SK-N-MC (cell line): ENCODE results near the gene ABCB11.

Experiments used
- DNase-seq: peaks from one replicate; pipeline ENCODE4 v3.0.0-alpha.2; 2011; ENCODE audit warnings: low read depth, low spot score
- H3K27ac ChIP-seq: fragments of 200-600 bp; sonication (generic); 2 replicates; pipeline ENCODE4 v1.5.1; 2016; ENCODE audit warnings: mixed run types
- H3K36me3 ChIP-seq: fragments of 200-600 bp; sonication (generic); 2 replicates; pipeline ENCODE4 v1.6.1; 2017; ENCODE audit warnings: antibody characterized with exemption, low read length, mixed read lengths; ENCODE audit not compliant: insufficient read depth
- H3K4me3 ChIP-seq: fragments of 200-600 bp; sonication (generic); 2 replicates; pipeline ENCODE4 v1.5.1; 2016
- H3K9ac ChIP-seq: fragments of 200-600 bp; sonication (generic); 2 replicates; pipeline ENCODE4 v1.8.0; 2017; ENCODE audit warnings: mixed run types, mixed read lengths; ENCODE audit not compliant: insufficient read length
- H3K9me3 ChIP-seq: fragments of 200-600 bp; sonication (generic); 2 replicates; pipeline ENCODE4 v1.6.1; 2017; ENCODE audit warnings: low read depth, mild to moderate bottlenecking, antibody characterized with exemption, low read length, moderate library complexity, mixed read lengths
- EZH2 ChIP-seq: fragments of 200-600 bp; sonication (generic); IDR thresholded peaks from one replicate; pipeline ENCODE4 v1.6.1; 2017; ENCODE audit warnings: antibody characterized with exemption
- FOXP2 ChIP-seq: optimal IDR thresholded peaks from 2 replicates; pipeline ENCODE3; 2011; ENCODE audit warnings: mild to moderate bottlenecking, moderate library complexity; ENCODE audit not compliant: insufficient read depth; ENCODE audit errors: extremely low read length, control extremely low read depth
- POLR2AphosphoS5 ChIP-seq: IDR thresholded peaks from 2 replicates; pipeline ENCODE4 v1.6.1; 2012; ENCODE audit warnings: mild to moderate bottlenecking, low read depth, low read length, borderline replicate concordance

The ABCB11 gene

GRCh38 chr2:168993538-168993937, 37.6 kb downstream of the ABCB11 start:
- no peak for DNase-seq
- no peaks in the 10 kb centered on the region for H3K9me3 ChIP-seq
- no peak overlapping the region for H3K9ac ChIP-seq
- H3K4me3 ChIP-seq: no peak overlapping the region
- no peaks in the 10 kb centered on the region for H3K36me3 ChIP-seq
- TF ChIP-seq EZH2: no peak
- no peak for TF ChIP-seq POLR2AphosphoS5
- TF ChIP-seq FOXP2: no peak
- H3K27ac ChIP-seq: no peak overlapping the region

- no peak for DNase-seq
- no peak overlapping the region for H3K27ac ChIP-seq
- no peak overlapping the region for H3K4me3 ChIP-seq
- no peaks in the 10 kb centered on the region for H3K9me3 ChIP-seq
- TF ChIP-seq EZH2 (no peak), FOXP2 (no peak), POLR2AphosphoS5 (no peak)
- no peak overlapping the region for H3K9ac ChIP-seq
- no peaks in the 10 kb centered on the region for H3K36me3 ChIP-seq
These were observed 38.4 kb downstream of the ABCB11 start for GRCh38 chr2:168992591-168993349.

- H3K9me3 ChIP-seq: no peaks in the 10 kb centered on the region
- no peak overlapping the region for H3K4me3 ChIP-seq
- TF ChIP-seq EZH2 (no peak), POLR2AphosphoS5 (no peak), FOXP2 (no peak)
- H3K27ac ChIP-seq: no peak overlapping the region
- no peak for DNase-seq
- no peaks in the 10 kb centered on the region for H3K36me3 ChIP-seq
- H3K9ac ChIP-seq: no peak overlapping the region
These were observed 39.1 kb downstream of the ABCB11 start for GRCh38 chr2:168992026-168992425.

- no peaks in the 10 kb centered on the region for H3K9me3 ChIP-seq
- H3K36me3 ChIP-seq: no peaks in the 10 kb centered on the region
- TF ChIP-seq FOXP2: no peak
- no peak for TF ChIP-seq POLR2AphosphoS5
- no peak for TF ChIP-seq EZH2
- no peak overlapping the region for H3K27ac ChIP-seq
- H3K4me3 ChIP-seq: no peak overlapping the region
- no peak overlapping the region for H3K9ac ChIP-seq
- no peak for DNase-seq
These were observed 42.4 kb downstream of the ABCB11 start for GRCh38 chr2:168988755-168989154.

- no peaks in the 10 kb centered on the region for H3K36me3 ChIP-seq
- H3K9me3 ChIP-seq: no peaks in the 10 kb centered on the region
- no peak overlapping the region for H3K27ac ChIP-seq
- H3K9ac ChIP-seq: no peak overlapping the region
- no peak for DNase-seq
- no peak overlapping the region for H3K4me3 ChIP-seq
- TF ChIP-seq FOXP2: no peak
- no peak for TF ChIP-seq EZH2
- no peak for TF ChIP-seq POLR2AphosphoS5
These were observed 44.7 kb downstream of the ABCB11 start for GRCh38 chr2:168986398-168986943.

GRCh38 chr2:168981651-168982050, 49.5 kb downstream of the ABCB11 start:
- TF ChIP-seq FOXP2 (no peak), EZH2 (no peak), POLR2AphosphoS5 (no peak)
- Histone ChIP-seq H3K4me3 (no peak overlapping the region), H3K9me3 (no peaks in the 10 kb centered on the region)

GRCh38 chr2:168978461-168978861, 52.7 kb downstream of the ABCB11 start:
- Histone ChIP-seq H3K27ac (no peak overlapping the region), H3K36me3 (no peaks in the 10 kb centered on the region), H3K4me3 (no peak overlapping the region), H3K9ac (no peak overlapping the region), H3K9me3 (no peaks in the 10 kb centered on the region)
- no peak for DNase-seq
- TF ChIP-seq EZH2: no peak

More at GRCh38 chr2:168981651-168982050, 49.5 kb downstream of the ABCB11 start:
- Histone ChIP-seq H3K27ac (no peak overlapping the region), H3K36me3 (no peaks in the 10 kb centered on the region), H3K9ac (no peak overlapping the region)
- no peak for DNase-seq

GRCh38 chr2:168977608-168978007, 53.5 kb downstream of the ABCB11 start:
- H3K4me3 ChIP-seq: no peak overlapping the region
- H3K36me3 ChIP-seq: no peaks in the 10 kb centered on the region
- no peak overlapping the region for H3K9ac ChIP-seq
- H3K27ac ChIP-seq: no peak overlapping the region
- H3K9me3 ChIP-seq: no peaks in the 10 kb centered on the region
- TF ChIP-seq FOXP2: no peak
- TF ChIP-seq POLR2AphosphoS5: no peak
- TF ChIP-seq EZH2: no peak
- DNase-seq: no peak
